H1 (cell line): ENCODE measurements around the gene RNF157. TPM values are rescaled to one million over a fixed set of nuclear protein-coding genes. Genes with fewer than 3 reads are reported as not detected.

Experiments
- BCL11A ChIP-seq, 2 experiments: IDR thresholded peaks; one replicate each; pipeline ENCODE4 v1.6.1; 2011; ENCODE audit warnings: low read depth in 2 of 2, low read length in 2 of 2, mild to moderate bottlenecking in 2 of 2
- CBX5 ChIP-seq: fragments of 300-800, 300-1000 bp; sonication (generic); IDR thresholded peaks from 2 replicates; pipeline ENCODE4 v1.7.1; 2016; ENCODE audit warnings: antibody characterized with exemption, low read length, low read depth
- CEBPB ChIP-seq: IDR thresholded peaks from 2 replicates; pipeline ENCODE4 v1.6.1; 2012; ENCODE audit warnings: low read depth, low read length
- GABPA ChIP-seq: IDR thresholded peaks from 2 replicates; pipeline ENCODE4 v1.6.1; 2011; ENCODE audit warnings: mild to moderate bottlenecking, low read length, moderate library complexity, borderline replicate concordance; ENCODE audit not compliant: insufficient read depth
- KDM4A ChIP-seq: IDR thresholded peaks from one replicate; pipeline ENCODE4 v1.7.1; 2012; ENCODE audit warnings: low read depth, mild to moderate bottlenecking, moderate library complexity, low read length, inconsistent platforms; ENCODE audit not compliant: severe bottlenecking
- RAD21 ChIP-seq, 2 experiments: IDR thresholded peaks in 1 of 2; conservative IDR thresholded peaks in 1 of 2; 2 replicates each; pipeline ENCODE4 v1.6.1; 2011; ENCODE audit warnings: low read depth in 2 of 2, low read length in 2 of 2, improper control_type of control experiment in 1 of 2, inconsistent platforms in 1 of 2, mild to moderate bottlenecking in 1 of 2, moderate library complexity in 1 of 2
- SAP30 ChIP-seq: fragments of 300-600 bp; sonication (generic); IDR thresholded peaks from 2 replicates; pipeline ENCODE4 v1.7.1; 2012; ENCODE audit warnings: low read length, moderate library complexity, mild to moderate bottlenecking, inconsistent platforms; ENCODE audit not compliant: insufficient read depth, insufficient replicate concordance
- SIRT6 ChIP-seq: IDR thresholded peaks from one replicate; pipeline ENCODE4 v1.7.1; 2012; ENCODE audit warnings: low read length, inconsistent platforms
- SP4 ChIP-seq: IDR thresholded peaks from 2 replicates; pipeline ENCODE4 v1.6.1; 2012; ENCODE audit warnings: low read length, inconsistent platforms
- polyA plus RNA-seq, 7 experiments: library from polyadenylated mRNA; depleted of rRNA in 3 of 7; stranded (reverse) in 5 of 7; unstranded in 2 of 7; fragments of >200 nt in 5 of 7; fragments of 200-250 nt in 2 of 7; gene quantifications; 1 replicate in 5 of 7; 2 replicates in 1 of 7; 4 replicates in 1 of 7; pipeline versions ENCODE4 v1.2.1 to v1.2.3, GENCODE V29; 2011 to 2013; ENCODE audit warnings: missing spikeins in 2 of 7, mixed read lengths in 2 of 7
- total RNA-seq: library from RNA; stranded (reverse); fragmentation: NEBNext Ultra II Directional; extraction: Animal tissue kit (Norgen Biotek cat#: 25700); gene quantifications from 2 replicates; pipeline ENCODE4 v1.2.1, GENCODE V29; 2021
- TF ChIP-seq, protein P1 (sequence below): fragments of 300-600 bp; sonication (generic); IDR thresholded peaks from 2 replicates; pipeline ENCODE4 v1.7.1; 2012; ENCODE audit warnings: low read length, moderate library complexity, mild to moderate bottlenecking, inconsistent platforms; ENCODE audit not compliant: insufficient replicate concordance

Gene RNF157
- total and polyA plus RNA-seq, 2 of the 8 experiments (the other 6 are each of a cell fraction or from before 2014, with no cell fraction given) = 13.4 to 16.7 TPM

GRCh38 chr17:76139801-76140660 is 100.3 kb downstream of the RNF157 start (continued):
- TF ChIP-seq, protein P1, sequence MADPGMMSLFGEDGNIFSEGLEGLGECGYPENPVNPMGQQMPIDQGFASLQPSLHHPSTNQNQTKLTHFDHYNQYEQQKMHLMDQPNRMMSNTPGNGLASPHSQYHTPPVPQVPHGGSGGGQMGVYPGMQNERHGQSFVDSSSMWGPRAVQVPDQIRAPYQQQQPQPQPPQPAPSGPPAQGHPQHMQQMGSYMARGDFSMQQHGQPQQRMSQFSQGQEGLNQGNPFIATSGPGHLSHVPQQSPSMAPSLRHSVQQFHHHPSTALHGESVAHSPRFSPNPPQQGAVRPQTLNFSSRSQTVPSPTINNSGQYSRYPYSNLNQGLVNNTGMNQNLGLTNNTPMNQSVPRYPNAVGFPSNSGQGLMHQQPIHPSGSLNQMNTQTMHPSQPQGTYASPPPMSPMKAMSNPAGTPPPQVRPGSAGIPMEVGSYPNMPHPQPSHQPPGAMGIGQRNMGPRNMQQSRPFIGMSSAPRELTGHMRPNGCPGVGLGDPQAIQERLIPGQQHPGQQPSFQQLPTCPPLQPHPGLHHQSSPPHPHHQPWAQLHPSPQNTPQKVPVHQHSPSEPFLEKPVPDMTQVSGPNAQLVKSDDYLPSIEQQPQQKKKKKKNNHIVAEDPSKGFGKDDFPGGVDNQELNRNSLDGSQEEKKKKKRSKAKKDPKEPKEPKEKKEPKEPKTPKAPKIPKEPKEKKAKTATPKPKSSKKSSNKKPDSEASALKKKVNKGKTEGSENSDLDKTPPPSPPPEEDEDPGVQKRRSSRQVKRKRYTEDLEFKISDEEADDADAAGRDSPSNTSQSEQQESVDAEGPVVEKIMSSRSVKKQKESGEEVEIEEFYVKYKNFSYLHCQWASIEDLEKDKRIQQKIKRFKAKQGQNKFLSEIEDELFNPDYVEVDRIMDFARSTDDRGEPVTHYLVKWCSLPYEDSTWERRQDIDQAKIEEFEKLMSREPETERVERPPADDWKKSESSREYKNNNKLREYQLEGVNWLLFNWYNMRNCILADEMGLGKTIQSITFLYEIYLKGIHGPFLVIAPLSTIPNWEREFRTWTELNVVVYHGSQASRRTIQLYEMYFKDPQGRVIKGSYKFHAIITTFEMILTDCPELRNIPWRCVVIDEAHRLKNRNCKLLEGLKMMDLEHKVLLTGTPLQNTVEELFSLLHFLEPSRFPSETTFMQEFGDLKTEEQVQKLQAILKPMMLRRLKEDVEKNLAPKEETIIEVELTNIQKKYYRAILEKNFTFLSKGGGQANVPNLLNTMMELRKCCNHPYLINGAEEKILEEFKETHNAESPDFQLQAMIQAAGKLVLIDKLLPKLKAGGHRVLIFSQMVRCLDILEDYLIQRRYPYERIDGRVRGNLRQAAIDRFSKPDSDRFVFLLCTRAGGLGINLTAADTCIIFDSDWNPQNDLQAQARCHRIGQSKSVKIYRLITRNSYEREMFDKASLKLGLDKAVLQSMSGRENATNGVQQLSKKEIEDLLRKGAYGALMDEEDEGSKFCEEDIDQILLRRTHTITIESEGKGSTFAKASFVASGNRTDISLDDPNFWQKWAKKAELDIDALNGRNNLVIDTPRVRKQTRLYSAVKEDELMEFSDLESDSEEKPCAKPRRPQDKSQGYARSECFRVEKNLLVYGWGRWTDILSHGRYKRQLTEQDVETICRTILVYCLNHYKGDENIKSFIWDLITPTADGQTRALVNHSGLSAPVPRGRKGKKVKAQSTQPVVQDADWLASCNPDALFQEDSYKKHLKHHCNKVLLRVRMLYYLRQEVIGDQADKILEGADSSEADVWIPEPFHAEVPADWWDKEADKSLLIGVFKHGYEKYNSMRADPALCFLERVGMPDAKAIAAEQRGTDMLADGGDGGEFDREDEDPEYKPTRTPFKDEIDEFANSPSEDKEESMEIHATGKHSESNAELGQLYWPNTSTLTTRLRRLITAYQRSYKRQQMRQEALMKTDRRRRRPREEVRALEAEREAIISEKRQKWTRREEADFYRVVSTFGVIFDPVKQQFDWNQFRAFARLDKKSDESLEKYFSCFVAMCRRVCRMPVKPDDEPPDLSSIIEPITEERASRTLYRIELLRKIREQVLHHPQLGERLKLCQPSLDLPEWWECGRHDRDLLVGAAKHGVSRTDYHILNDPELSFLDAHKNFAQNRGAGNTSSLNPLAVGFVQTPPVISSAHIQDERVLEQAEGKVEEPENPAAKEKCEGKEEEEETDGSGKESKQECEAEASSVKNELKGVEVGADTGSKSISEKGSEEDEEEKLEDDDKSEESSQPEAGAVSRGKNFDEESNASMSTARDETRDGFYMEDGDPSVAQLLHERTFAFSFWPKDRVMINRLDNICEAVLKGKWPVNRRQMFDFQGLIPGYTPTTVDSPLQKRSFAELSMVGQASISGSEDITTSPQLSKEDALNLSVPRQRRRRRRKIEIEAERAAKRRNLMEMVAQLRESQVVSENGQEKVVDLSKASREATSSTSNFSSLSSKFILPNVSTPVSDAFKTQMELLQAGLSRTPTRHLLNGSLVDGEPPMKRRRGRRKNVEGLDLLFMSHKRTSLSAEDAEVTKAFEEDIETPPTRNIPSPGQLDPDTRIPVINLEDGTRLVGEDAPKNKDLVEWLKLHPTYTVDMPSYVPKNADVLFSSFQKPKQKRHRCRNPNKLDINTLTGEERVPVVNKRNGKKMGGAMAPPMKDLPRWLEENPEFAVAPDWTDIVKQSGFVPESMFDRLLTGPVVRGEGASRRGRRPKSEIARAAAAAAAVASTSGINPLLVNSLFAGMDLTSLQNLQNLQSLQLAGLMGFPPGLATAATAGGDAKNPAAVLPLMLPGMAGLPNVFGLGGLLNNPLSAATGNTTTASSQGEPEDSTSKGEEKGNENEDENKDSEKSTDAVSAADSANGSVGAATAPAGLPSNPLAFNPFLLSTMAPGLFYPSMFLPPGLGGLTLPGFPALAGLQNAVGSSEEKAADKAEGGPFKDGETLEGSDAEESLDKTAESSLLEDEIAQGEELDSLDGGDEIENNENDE = no peak
- TF ChIP-seq GABPA = no peak
- no peak for TF ChIP-seq RAD21 (IDR thresholded peaks at IDR 0.05 in 1 of 2, conservative IDR thresholded peaks at IDR 0.05 in 1 of 2; ENCODE audit: low read depth in 2 of 2, low read length in 2 of 2)
- no peak for TF ChIP-seq CBX5
- TF ChIP-seq CEBPB = no peak
- TF ChIP-seq SP4 = no peak
- TF ChIP-seq BCL11A (IDR thresholded peaks at IDR 0.05; ENCODE audit: low read depth in 2 of 2, low read length in 2 of 2) = no peak
- TF ChIP-seq SAP30 = no peak
- no peak for TF ChIP-seq SIRT6
- no peak for TF ChIP-seq KDM4A
